ENCODE measurements around the gene CPN2. TPM values are rescaled to one million over a fixed set of nuclear protein-coding genes. Genes with fewer than 3 reads are reported as not detected.

Gene CPN2
- total RNA-seq, 1 donor from 2014 or later, result not detected

DNA sequence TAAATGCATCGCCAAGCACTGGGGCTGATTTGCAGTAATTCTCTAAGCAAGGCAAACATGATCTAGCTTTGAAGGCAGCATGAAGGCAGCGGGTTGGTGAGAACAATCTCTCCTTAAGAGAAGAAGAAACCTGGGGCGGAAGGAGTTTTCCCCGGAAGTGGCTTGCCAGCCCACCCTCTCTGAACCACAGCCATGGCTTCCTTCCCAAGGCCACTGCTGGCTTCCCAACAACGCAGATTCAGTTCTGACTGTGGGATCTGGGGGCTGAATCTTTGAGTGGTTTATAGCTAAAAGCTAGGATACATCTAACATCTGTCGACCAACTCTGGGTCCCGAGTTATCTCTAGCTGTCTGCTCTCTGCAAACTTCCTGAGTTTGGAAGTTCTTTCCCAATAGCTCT lies 4.3 kb upstream of the CPN2 start:
- intact Hi-C loops (cut with micrococcal nuclease), result no loop called here

DNA sequence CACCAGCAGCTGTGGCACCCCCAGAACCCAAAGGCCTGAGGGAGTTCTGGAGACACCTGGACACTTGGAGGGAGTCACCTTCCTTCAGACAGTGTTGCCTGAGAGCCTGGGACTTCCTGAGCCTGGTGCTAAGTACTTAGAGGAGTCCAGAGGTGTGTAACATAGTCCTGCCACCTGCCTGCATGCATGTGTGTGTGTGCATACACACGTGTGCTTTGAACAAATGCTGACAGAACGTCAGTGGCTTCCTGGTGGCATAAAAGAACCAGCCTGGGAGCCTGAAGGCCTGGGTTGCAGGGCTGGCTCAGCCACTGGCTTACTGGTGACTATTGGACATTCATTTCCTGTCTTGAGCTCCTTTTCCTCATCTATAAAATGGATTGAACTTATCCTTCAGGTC lies 3.2 kb upstream of the CPN2 start:
- intact Hi-C loops (cut with micrococcal nuclease), result no loop called here

DNA sequence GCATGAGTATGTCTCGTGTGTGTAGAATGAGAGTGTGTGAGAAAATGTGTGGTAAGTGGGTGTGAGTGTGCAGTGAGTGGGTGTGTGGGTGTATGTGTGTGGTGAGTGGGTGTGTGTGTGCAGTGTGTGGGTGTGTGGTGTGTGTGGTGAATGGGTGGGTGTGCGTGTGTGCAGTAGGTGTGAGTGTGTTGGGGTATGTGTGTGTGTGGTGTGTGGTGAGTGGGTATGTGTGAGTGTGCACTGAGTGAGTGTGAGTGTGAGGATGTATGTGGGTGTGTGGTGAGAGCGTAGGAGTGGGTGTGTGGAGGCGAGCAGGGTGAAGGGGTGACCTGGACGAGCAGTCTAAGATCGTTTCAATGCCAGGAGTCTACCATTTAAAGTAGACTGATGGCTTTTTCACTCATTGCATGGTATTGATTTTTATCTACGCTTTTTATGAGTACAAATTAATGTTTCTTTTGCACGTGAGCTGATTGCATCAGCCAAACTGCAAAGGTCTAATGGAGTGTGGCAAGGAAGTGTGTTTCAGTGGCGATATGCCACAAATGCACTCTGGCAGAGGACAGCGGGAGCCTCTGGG lies 1.6 kb upstream of the CPN2 start:
- intact Hi-C loops (cut with micrococcal nuclease), result no loop called here

DNA sequence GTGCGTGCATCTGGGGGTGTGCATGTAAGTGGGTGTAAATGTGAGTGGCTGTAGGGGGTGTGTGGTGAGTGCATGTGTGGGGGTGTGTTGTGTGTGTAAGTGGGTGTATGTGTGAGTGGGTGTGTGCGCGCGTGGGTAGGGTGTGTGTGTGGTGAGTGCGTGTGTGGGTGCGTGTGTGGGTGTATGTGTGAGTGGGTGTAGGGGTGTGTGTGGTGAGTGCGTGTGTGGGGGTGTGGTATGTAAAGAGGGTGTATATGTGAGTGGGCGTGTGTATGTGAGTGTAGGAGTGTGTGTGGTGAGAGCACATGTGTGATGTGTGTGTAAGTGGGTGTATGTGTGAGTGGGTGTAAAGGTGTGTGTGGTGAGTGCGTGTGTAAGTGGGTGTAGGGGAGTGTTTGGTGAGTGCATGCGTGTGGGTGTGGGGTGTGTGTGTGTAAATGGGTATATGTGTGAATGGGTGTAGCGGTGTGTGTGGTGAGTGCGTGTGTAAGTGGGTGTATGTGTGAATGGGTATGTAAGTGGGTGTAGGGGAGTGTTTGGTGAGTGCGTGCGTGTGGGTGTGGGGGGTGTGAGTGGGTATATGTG lies 916 bp upstream of the CPN2 start:
- intact Hi-C loops (cut with micrococcal nuclease), result no loop called here

DNA sequence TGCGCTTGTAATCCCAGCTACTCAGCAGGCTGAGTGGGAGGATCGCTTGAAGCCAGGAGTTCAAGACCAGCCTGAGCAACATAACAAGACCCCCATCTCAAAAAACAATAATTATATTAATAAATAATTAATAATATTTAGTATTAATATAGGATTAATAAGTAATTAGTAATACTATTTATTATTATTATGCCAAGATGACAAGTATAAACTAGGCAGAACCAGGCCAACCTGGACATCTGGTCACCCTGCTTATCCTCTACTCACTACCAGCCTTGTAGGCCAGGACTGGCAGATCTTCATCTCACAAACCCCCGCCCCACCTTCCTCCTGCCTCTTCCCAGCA lies 429 bp downstream of the CPN2 start:
- intact Hi-C loops (cut with micrococcal nuclease), result no loop called here

DNA sequence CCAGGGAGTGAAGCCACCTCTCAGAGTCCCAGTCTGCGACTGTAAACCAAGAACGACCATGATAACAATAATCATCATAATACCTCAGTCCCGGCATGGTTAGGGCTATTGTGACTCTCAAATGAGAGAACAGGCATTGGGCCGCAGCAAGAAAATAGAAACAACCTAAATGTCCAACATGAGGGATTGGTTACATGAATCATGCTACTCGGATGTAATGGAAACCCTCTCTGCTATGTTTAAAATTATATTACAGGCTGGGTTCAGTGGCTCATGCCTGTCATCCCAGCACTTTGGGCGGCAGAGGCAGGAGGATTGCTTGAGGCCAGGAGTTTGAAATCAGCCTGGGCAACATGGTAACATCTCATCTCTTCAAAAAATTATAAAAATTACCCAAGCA lies 2.8 kb downstream of the CPN2 start:
- intact Hi-C loops (cut with micrococcal nuclease), result no loop called here

DNA sequence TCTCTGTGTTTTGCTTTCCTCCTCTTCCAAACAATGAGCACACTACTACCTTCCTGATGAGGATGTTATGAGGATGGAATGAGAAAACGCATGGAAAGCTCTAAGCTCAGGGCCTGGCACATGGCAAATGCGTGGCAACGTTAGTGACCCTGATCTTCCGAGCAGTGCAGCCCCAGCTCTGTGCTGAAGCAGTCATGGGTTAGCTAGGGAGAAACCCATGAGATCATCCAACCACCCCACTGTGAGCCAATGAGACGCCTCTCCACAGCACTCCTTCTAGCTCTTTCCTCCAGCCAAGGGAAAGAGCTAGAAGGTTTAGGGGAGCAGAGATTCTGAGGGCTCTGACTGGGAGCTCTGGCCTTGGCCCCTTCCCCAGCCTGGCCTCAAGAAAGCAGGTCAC lies 4.5 kb downstream of the CPN2 start:
- intact Hi-C loops (cut with micrococcal nuclease), result no loop called here

DNA sequence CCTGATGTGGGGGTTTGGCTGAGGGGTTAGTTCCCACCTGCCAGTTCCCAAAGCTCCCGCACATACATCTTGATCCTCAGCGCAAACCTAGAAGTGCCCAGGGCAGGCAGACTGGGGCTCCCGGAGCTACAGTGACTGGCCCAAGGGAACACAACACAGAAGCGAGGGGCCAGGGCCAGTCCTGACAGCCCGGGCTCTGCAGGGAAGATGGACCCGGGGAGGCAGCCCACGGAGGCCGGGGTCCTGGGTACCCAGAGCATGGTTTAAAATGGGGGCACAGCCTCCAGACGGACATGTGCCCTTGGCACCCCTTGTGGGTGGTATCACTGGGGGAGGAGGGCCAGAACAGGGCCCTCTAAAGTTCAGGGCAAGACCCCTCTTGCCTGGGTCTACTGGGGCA lies 5.1 kb downstream of the CPN2 start:
- intact Hi-C loops (cut with micrococcal nuclease), result no loop called here

DNA sequence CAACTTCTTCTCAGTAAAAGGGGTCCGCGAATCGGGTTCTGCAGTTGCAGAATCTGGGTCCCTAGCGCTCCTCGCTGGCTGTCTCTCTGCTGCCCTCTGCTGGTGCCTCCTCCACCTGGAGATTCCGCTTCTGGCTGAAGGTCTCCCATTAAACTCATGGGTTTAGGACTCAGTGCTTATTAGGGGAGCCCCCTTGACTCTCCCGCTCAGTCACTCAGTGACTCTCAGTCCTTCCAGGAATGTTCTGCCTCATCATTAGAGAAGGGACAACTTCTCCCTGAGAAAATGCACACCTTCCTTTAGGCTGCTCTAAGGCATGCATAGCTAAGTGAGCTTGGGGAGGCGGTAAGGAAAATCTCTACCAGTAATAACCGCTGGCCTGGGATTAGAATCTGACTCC lies 7.1 kb downstream of the CPN2 start:
- intact Hi-C loops (cut with micrococcal nuclease), result loop anchor here (1.0 kb wide), 1 partner anchor 60 kb away; no protein-coding TSS in a partner anchor

DNA sequence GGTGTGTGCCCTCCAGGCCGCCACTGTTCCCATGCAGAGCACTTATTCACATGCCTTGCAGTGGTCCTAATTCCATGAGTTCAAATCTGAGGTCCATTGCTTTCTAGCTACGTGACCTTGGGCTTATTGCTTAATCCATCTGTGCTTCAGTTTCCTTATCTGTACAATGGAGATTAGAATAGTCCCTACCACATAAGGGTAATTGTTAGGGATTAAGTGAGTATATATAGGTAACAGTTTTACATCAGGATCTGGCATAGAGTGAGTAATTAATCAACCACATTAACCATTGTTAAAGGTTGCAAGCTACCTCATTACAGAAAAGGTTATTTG lies 7.6 kb downstream of the CPN2 start:
- intact Hi-C loops (cut with micrococcal nuclease), result no loop called here

DNA sequence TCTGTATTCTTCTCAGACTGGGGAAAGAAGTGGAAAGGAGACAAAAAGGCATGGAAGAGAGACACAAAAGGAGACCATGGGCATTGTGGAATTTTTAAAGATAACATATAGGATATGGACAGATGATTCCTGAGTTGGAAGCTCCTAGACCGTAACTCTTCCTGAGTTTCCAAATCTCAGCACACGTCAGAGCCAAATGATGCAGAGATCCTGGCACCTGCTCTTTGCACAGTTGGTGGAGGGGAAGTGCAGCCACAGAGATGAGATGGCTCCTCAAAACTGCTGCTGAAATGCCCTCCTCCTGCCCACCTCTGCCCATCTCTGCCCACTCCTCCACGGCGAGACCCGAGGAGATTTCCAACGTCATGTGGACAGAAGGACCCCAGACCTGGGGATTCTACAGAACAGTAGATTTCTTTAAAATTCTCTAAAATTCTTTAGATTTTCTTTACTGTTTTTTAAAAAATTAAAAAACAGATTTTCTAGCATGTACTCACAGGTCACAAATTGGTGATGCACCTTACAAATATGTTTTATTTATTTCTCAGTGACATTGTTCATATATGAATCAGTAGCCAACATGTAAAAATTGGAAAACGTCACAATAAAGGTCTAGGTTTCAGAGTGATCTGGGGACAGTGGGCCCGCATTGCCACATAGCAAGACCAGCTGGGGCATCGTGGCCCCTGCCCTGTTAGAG lies 8.1 kb downstream of the CPN2 start:
- intact Hi-C loops (cut with micrococcal nuclease), result no loop called here

DNA sequence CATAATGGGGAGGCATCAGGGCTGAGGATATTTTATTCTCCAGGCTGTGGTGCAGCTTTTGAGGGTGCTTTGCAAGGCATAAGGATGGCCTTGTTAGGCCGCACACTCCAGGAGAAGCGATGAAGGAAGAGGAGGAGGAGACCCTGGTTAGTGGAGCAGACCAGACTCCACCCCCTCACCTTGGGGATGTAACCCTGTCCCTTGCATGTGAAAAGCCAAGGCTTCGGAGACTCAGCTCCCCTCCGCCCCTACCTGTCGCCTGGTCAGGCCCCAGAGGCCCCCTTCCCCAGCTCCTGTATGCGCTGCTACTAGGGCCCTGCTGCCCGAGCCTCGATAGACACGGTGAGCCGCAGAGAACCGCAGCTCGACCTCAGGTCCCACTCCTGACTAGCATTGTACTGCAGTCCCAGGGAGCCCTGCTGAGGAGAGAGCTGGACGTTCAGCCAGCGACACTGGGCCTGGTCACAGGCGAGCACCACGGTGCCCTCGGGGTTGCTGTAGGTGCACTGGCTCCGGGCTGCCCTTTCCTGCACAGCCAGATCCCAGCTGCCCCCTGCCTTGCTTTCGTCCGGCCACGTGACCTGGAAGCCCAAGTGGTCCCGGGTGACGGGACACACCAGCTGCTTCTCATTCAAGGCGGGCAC lies 10.2 kb downstream of the CPN2 start:
- intact Hi-C loops (cut with micrococcal nuclease), result no loop called here

DNA sequence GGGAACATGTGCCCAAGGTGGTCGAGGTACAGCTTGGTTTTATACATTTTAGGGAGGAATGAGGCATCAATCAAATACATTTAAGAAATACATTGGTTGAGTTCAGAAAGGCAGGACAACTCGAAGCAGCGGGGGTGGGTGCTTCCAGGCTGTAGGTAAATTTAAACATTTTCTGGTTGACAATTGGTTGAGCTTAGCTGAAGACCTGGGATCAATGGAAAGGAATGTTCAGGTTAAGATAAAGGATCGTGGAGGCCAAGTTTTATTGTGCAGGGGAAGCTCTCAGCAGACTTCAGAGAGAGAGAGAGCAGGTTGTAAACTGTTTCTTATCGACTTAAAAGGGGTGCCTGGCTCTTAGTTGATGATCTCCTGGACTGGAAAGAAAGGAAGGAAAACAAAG lies 11.3 kb downstream of the CPN2 start:
- intact Hi-C loops (cut with micrococcal nuclease), result loop anchor here (10.0 kb wide), 1 partner anchor 135 kb away; no protein-coding TSS in a partner anchor

DNA sequence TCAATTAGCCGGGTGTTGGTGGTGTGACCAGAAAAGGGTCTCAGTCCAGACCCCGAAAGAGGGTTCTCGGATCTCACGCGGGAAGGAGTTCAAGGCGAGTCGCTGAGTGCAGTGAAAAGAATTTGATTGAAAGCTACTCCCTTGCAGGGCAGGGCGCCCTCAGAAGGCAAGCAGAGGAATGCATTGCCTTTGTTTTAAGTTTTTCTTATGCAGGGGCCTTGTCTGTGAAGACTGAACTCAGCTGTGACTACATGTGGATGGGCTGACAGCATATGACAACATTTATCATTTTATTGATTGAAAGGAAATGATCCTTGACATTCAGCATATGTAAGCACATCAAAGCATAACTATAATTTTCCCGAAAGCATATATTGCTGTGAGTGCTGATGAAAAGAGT lies 11.8 kb downstream of the CPN2 start:
- intact Hi-C loops (cut with micrococcal nuclease), result loop anchor here (10.0 kb wide), 1 partner anchor 135 kb away; no protein-coding TSS in a partner anchor

DNA sequence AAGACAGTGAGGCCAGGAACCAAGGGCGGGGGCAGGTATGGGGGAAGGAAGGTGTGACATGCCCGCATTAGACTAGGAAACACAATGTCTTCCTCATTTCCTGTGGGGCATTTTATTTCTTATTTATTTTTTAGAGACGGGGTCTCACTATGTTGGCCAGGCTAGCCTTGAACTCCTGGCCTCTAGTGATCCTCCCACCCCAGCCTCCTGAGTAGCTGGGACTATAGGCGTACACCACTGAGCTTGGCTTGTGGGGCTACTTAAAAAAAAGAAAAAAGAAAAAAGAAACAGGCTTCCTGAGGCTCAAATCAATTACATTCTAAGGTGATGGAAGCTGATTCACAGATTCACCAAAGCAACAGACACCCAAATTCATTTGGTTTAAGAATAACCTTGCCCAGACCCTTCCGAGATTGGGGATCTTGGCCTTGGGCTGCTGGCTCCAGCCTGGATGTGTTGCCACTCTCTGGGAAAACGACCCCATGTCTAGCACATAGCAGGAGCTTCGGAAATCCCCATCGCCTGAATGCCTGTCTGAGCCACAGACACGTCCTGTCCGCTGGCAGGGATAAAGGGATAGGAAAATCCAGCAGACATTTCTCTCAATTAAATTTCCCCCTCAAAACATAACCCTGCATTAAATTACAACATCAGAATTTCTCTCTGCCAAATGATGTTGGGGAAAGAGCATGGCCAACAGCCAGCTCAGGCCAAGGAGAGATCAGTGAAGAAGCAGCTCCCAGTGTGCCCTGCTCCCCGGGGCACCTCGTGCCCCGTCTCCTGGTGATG lies 13.0 kb downstream of the CPN2 start:
- intact Hi-C loops (cut with micrococcal nuclease), result loop anchor here (10.0 kb wide), 1 partner anchor 137 kb away; no protein-coding TSS in a partner anchor

DNA sequence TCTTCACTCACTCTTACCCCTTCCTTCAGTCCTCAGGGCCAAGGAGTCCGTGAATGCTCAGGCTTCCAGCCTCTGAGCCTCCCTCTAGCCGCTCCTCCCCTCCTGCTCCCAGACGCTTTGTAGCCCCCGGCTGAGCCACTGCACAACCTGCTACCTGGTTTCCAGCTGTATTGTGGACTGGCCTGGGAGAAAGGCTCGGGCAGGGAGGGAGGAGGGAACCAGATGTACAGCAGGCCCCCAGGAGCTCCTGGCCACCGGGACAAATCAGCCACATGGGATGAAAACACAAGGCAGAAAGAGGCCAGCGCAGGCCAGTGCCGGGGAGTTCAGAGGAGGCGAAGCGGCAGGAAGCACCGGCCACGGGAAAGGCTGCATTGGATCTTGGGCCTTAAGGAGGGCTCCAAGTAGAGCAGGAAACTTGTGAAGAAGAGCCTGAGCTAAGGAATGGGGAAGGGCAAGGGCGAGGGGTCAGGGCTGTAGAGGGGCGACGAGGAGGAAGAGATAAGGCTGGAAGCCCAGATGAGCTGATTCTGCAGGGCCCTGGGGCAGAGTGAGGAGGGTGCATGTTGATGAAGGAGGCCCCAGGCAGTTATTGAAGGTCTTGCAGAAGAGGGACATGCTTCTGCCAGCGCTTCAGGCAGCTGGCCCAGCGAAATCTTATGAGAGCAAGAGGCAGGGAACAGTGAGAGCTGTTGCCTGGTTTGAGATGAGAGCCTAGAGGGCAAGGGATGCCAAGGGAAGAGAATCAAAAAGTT lies 14.3 kb downstream of the CPN2 start:
- intact Hi-C loops (cut with micrococcal nuclease), result loop anchor here (10.0 kb wide), 1 partner anchor 138 kb away; no protein-coding TSS in a partner anchor

DNA sequence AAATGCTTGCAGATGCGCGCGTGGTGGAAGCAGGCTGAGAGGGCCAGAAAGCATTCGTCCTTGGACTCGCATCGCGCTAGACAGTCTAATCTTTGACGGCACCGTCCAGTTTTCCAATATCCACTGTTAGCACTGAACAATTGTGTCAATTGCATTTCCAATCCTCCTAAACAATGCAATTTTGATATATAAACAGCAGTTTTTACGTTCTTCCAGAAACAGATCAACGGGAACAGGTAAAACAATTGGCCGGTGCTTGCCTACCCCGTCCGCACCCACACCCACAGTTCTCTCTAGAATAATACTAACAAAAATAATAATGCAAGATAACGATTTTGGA lies 17.2 kb downstream of the CPN2 start:
- intact Hi-C loops (cut with micrococcal nuclease), result loop anchor here (1.0 to 10.0 kb wide), 6 partner anchors 63 to 557 kb away; no protein-coding TSS in a partner anchor

DNA sequence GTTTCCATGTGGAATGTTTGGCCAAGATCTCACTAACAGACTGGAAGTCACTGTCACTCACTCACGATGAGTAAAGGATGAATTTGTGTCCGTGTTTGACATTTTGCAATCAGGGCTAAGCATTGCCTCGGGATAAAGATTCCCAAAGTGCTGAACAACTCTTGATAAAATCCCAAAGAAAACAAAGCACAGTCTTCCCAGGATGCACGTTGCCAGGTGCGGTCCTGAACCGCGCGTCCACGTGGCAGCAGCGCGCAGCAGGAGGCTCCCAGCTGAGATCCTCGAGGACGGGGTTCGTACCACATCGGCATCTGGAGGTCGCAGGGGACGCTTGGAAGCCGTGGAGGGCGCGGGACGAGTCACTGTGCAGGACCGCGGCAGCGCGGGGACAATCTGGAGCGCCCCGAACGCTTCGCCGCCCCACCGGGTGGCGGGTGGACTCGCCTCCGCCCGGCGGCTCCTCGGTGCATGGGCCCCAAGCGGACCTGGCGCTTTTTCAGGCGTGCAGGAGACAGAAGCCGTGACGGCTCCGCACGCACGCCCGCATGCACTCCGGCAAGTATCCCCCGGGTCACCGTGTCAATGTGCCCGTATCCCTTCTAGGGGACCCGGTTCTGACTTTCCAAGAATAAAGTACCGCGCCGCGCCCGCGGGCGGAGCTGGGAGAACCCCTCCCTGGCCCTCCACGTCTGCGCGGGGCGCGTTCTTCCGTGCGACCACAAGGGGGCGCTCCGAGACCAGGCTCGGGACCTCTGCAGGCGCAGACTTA lies 17.7 kb downstream of the CPN2 start:
- intact Hi-C loops (cut with micrococcal nuclease), result loop anchor here (1.0 to 10.0 kb wide), 6 partner anchors 63 to 556 kb away; no protein-coding TSS in a partner anchor

DNA sequence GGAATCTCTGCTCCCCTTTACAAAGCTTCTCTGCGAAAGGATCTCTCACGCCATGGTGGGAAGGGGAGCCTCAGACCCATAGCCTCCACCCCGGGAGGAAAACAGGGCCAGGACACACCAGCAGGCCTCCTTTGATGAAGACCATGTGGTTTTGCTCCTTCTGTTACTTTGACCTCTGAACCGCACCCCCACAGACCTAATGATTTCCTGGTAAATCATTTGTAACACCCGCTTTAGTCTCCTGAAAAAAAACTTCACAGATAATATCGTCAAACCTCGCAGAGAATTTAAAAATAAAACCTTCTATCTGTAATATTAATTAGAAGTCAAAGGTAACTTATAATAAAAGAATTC lies 18.3 kb downstream of the CPN2 start:
- intact Hi-C loops (cut with micrococcal nuclease), result loop anchor here (1.0 to 10.0 kb wide), 6 partner anchors 64 to 556 kb away; no protein-coding TSS in a partner anchor

DNA sequence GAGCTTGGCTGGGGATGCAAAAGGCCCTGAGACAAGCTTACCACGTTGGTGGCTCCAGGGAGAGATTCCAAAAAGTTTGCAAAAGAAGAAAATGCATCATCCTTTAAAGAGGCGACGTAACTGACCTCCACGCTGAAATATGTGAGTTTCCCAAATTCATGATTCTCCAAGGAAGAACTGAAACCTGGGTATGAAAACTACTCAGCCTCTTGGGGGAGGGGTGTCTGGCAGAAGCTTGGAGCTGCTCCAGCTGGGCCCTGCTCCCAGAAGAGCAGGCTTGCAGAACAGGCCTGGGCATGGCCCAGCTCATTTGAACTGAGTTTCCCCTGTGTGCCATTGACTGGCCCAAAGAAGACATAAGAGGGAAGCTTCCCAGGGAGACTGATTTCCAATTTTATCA lies 20.5 kb downstream of the CPN2 start:
- intact Hi-C loops (cut with micrococcal nuclease), result loop anchor here (5.0 to 10.0 kb wide), 2 partner anchors 144 to 553 kb away; no protein-coding TSS in a partner anchor

Measured in T-helper 2 cell treated with Interferon-gamma antibody and Interleukin-4, amounts not matched to agents 100 ng/mL and 5 ng/mL, for 36 hours (primary cell).